GM18502 (cell line): ENCODE results near the gene ATP11A.
A peak's percentile ranks its signal among the peaks of the same experiment; 100 is the strongest.
"Not testable (repeated sequence)": the region's sequence is repeated elsewhere in the genome, so short reads cannot be mapped to it uniquely, and the experiment has no call there.

Experiments used
- ATAC-seq: cut with Tn5 transposase; IDR thresholded peaks from one replicate; pipeline ENCODE4 v1.9.1; 2021; ENCODE audit warnings: mild to moderate bottlenecking; ENCODE audit not compliant: unreplicated experiment, poor library complexity

Gene ATP11A

GRCh38 chr13:112844879-112845278 is 155.0 kb downstream of the ATP11A start:
- ATAC-seq, result no peak

- ATAC-seq, result no peak
Measured at GRCh38 chr13:112845511-112846144, 155.8 kb downstream of the ATP11A start.

GRCh38 chr13:112846411-112847115 is 156.7 kb downstream of the ATP11A start:
- no peak for ATAC-seq

GRCh38 chr13:112849500-112849899 is 159.7 kb downstream of the ATP11A start:
- no peak for ATAC-seq

GRCh38 chr13:112850273-112850672 is 160.4 kb downstream of the ATP11A start:
- no peak for ATAC-seq

- ATAC-seq, result no peak
Measured at GRCh38 chr13:112851107-112852038, 161.5 kb downstream of the ATP11A start.

- ATAC-seq, result no peak
Measured at GRCh38 chr13:112852392-112852791, 162.6 kb downstream of the ATP11A start.

GRCh38 chr13:112852808-112853207 is 163.0 kb downstream of the ATP11A start:
- no peak for ATAC-seq

GRCh38 chr13:112854321-112854720 is 164.5 kb downstream of the ATP11A start:
- ATAC-seq, result no peak

GRCh38 chr13:112855859-112856258 is 166.0 kb downstream of the ATP11A start:
- ATAC-seq, result no peak

- no peak for ATAC-seq
Measured at GRCh38 chr13:112857914-112858490, 168.2 kb downstream of the ATP11A start.

- ATAC-seq, result no peak
Measured at GRCh38 chr13:112859128-112859816, 169.4 kb downstream of the ATP11A start.

- peak; percentile 90 for ATAC-seq
Measured at GRCh38 chr13:112859817-112860190, 170.0 kb downstream of the ATP11A start.

GRCh38 chr13:112861876-112862615 is 172.2 kb downstream of the ATP11A start:
- ATAC-seq, result no peak

- ATAC-seq, result not testable (repeated sequence)
Measured at GRCh38 chr13:112863356-112863755, 173.5 kb downstream of the ATP11A start.

GRCh38 chr13:112865478-112865877 is 175.6 kb downstream of the ATP11A start:
- ATAC-seq, result not testable (repeated sequence)

- ATAC-seq, result no peak
Measured at GRCh38 chr13:112867301-112867711, 177.5 kb downstream of the ATP11A start.

GRCh38 chr13:112868308-112868707 is 178.5 kb downstream of the ATP11A start:
- no peak for ATAC-seq
